Caco-2 (cell line): ENCODE measurements around the gene ANP32B. TPM values are rescaled to one million over a fixed set of nuclear protein-coding genes. Genes with fewer than 3 reads are reported as not detected.

Experiments
- BruUV-seq: library from RNA; stranded (reverse); fragments of 400-500 nt; replicated peaks from 2 replicates; lab custom pipeline; 2021; lab: Mats Ljungman, UMichigan
- CTCF ChIA-PET: fragments of 300-600 bp; sonication (Branson Sonifier 250); formaldehyde crosslinking; loops from one replicate; lab custom pipeline; 2022; ENCODE audit warnings: antibody characterized with exemption; lab: Charles Lee
- POLR2A ChIA-PET: fragments of 300-600 bp; sonication (Branson Sonifier 250); formaldehyde crosslinking; loops from one replicate; lab custom pipeline; 2022; ENCODE audit warnings: antibody characterized with exemption; lab: Charles Lee
- DNase-seq, 2 experiments: peaks; one replicate each; pipeline versions ENCODE4 v3.0.0 to v3.0.0-alpha.2; 2020 to 2022
- H3K27me3 ChIP-seq: replicated peaks from 2 replicates; pipeline ENCODE4 v1.6.0; 2011; ENCODE audit warnings: low read length; ENCODE audit not compliant: control insufficient read depth, insufficient read depth
- H3K36me3 ChIP-seq: 2 replicates; pipeline ENCODE4 v1.5.1; 2011; ENCODE audit warnings: low read length; ENCODE audit not compliant: control insufficient read depth, insufficient read depth
- H3K4me1 ChIP-seq: fragments of 250-450 bp; sonication (Bioruptor Pico); 2 replicates; pipeline ENCODE4 v1.5.1; 2020; ENCODE audit warnings: mild to moderate bottlenecking
- H3K4me3 ChIP-seq: 2 replicates; pipeline ENCODE4 v1.5.1; 2011; ENCODE audit warnings: low read depth, mild to moderate bottlenecking, control low read depth, low read length
- H3K9me3 ChIP-seq: fragments of 250-450 bp; sonication (Bioruptor Pico); 2 replicates; pipeline ENCODE4 v1.5.1; 2020; ENCODE audit warnings: mild to moderate bottlenecking, moderate library complexity
- H3K27ac Mint-ChIP-seq: one replicate; pipeline ENCODE4 v1.8.0; 2022; ENCODE audit warnings: mixed read lengths; ENCODE audit not compliant: unreplicated experiment
- H3K27me3 Mint-ChIP-seq: one replicate; pipeline ENCODE4 v1.8.0; 2022; ENCODE audit warnings: mixed read lengths; ENCODE audit not compliant: insufficient read depth, unreplicated experiment
- H3K36me3 Mint-ChIP-seq: one replicate; pipeline ENCODE4 v1.8.0; 2022; ENCODE audit warnings: mild to moderate bottlenecking, mixed read lengths; ENCODE audit not compliant: insufficient read depth, unreplicated experiment
- H3K4me1 Mint-ChIP-seq: one replicate; pipeline ENCODE4 v1.8.0; 2022; ENCODE audit warnings: low read depth, mixed read lengths; ENCODE audit not compliant: unreplicated experiment
- H3K4me3 Mint-ChIP-seq: one replicate; pipeline ENCODE4 v1.8.0; 2022; ENCODE audit warnings: mild to moderate bottlenecking, moderate library complexity, mixed read lengths; ENCODE audit not compliant: unreplicated experiment
- H3K9me3 Mint-ChIP-seq: one replicate; pipeline ENCODE4 v1.8.0; 2022; ENCODE audit warnings: mixed read lengths; ENCODE audit not compliant: unreplicated experiment
- intact Hi-C: fragments of 100-400 bp; cut with micrococcal nuclease; formaldehyde crosslinking; loops from one replicate; pipeline ENCODE4 v1.10.0; 2022; ENCODE audit not compliant: unreplicated experiment
- total RNA-seq: library from RNA; stranded (reverse); gene quantifications from 2 replicates; pipeline ENCODE4 v1.2.3, GENCODE V29; 2022
- TF ChIP-seq, protein P1 (sequence below), 2 experiments: fragments of 200-600 bp in 1 of 2; IDR thresholded peaks; 1 replicate in 1 of 2; 2 replicates in 1 of 2; pipeline versions ENCODE4 v1.5.1 to v1.8.0; 2011 to 2022; ENCODE audit warnings: antibody characterized with exemption in 1 of 2, control low read depth in 1 of 2, inconsistent platforms in 1 of 2, low read depth in 1 of 2, low read length in 1 of 2, mild to moderate bottlenecking in 1 of 2, moderate library complexity in 1 of 2; ENCODE audit not compliant: insufficient read depth in 1 of 2, severe bottlenecking in 1 of 2, unreplicated experiment in 1 of 2

The ANP32B gene
- total RNA-seq, 1 experiment from 2014 or later, result 317 TPM

DNA sequence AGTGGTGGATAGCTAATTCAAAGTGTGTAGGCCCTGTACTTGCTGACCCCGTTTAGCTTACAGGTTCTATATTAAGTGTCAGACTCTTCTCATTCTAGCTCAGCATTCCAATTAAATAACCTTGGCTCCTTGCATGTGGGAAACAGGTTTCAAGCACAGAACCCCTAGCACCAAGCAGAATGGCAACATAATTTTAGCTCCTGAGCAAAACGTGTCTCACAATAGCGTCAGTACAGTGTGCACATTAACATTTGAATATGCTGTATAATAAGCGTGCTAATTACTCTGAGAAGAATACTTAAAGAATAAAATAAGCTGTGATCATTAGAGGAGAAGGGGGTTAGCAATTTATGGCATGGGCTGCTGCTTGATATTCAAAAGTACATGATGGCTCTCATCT, 21.0 kb upstream of the ANP32B start:
- intact Hi-C loops, result no loop called here
- H3K4me1 Mint-ChIP-seq, result no peaks in the 10 kb centered on the region
- Histone ChIP-seq H3K4me1 (no peaks in the 10 kb centered on the region), H3K36me3 (no peaks in the 10 kb centered on the region), H3K9me3 (no peaks in the 10 kb centered on the region), H3K4me3 (no peak overlapping the region), H3K27me3 (no peaks in the 10 kb centered on the region)
- POLR2A ChIA-PET, result no interaction called here
- H3K9me3 Mint-ChIP-seq, result no peaks in the 10 kb centered on the region
- no peak overlapping the region for H3K27ac Mint-ChIP-seq
- CTCF ChIA-PET, result no interaction called here
- DNase-seq, result no peak
- no TSS peak for BruUV-seq
- H3K27me3 Mint-ChIP-seq, result peaks cover 6% of the 10 kb centered on the region
- no peak overlapping the region for H3K4me3 Mint-ChIP-seq
- TF ChIP-seq, protein P1, sequence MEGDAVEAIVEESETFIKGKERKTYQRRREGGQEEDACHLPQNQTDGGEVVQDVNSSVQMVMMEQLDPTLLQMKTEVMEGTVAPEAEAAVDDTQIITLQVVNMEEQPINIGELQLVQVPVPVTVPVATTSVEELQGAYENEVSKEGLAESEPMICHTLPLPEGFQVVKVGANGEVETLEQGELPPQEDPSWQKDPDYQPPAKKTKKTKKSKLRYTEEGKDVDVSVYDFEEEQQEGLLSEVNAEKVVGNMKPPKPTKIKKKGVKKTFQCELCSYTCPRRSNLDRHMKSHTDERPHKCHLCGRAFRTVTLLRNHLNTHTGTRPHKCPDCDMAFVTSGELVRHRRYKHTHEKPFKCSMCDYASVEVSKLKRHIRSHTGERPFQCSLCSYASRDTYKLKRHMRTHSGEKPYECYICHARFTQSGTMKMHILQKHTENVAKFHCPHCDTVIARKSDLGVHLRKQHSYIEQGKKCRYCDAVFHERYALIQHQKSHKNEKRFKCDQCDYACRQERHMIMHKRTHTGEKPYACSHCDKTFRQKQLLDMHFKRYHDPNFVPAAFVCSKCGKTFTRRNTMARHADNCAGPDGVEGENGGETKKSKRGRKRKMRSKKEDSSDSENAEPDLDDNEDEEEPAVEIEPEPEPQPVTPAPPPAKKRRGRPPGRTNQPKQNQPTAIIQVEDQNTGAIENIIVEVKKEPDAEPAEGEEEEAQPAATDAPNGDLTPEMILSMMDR (IDR thresholded peaks at IDR 0.05; ENCODE audit: insufficient read depth in 1 of 2, low read depth in 1 of 2, low read length in 1 of 2, severe bottlenecking in 1 of 2, unreplicated experiment in 1 of 2), result no peak
- no peaks in the 10 kb centered on the region for H3K36me3 Mint-ChIP-seq

DNA sequence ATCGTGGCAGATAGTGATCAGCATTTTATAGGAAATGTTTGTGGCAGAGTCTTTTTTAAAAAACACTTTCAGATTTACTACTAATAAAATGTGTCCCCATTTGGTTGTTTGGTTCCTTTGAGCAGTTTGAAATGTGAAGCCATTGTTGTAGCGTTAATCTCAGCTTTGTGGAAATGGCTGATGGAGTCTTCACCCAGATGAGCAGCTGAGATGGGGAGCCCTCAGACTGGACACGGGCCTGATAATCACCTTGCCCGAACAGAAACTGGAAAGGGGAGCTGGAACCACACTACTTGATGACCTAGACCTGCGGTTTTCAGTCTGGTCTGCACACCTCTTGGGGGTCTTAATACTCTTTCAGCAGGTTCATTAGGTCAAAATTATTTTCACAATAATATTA, 20.6 kb upstream of the ANP32B start:
- Histone ChIP-seq H3K9me3 (no peaks in the 10 kb centered on the region), H3K4me3 (no peak overlapping the region), H3K27me3 (no peaks in the 10 kb centered on the region), H3K36me3 (no peaks in the 10 kb centered on the region), H3K4me1 (no peaks in the 10 kb centered on the region)
- TF ChIP-seq, protein P1 (IDR thresholded peaks at IDR 0.05; ENCODE audit: insufficient read depth in 1 of 2, low read depth in 1 of 2, low read length in 1 of 2, severe bottlenecking in 1 of 2, unreplicated experiment in 1 of 2), result no peak
- intact Hi-C loops, result no loop called here
- no peaks in the 10 kb centered on the region for H3K36me3 Mint-ChIP-seq
- no TSS peak for BruUV-seq
- H3K27me3 Mint-ChIP-seq, result peaks cover 6% of the 10 kb centered on the region
- no peak for DNase-seq
- no peak overlapping the region for H3K27ac Mint-ChIP-seq
- CTCF ChIA-PET, result no interaction called here
- no peaks in the 10 kb centered on the region for H3K4me1 Mint-ChIP-seq
- no peaks in the 10 kb centered on the region for H3K9me3 Mint-ChIP-seq
- POLR2A ChIA-PET, result no interaction called here
- H3K4me3 Mint-ChIP-seq, result no peak overlapping the region

DNA sequence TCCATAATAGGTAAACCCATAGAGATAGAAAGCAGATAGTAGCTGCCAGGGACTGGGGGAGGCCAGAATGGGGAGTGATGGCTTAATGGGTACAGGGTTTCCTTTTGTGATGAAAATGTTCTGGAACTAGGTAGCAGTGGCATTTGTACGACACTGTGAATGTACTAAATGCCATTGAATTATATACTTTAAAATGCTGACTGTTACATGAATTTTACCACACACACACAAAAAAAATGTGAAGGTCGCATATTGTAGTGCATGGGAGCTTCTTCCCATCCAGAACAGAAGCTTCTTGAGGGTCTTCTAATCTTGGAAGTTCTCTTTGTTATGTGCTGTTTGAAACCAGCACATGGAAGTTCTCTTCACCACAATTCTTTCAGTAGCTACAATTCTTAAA, 19.9 kb upstream of the ANP32B start:
- no peaks in the 10 kb centered on the region for H3K4me1 Mint-ChIP-seq
- TF ChIP-seq, protein P1 (IDR thresholded peaks at IDR 0.05; ENCODE audit: insufficient read depth in 1 of 2, low read depth in 1 of 2, low read length in 1 of 2, severe bottlenecking in 1 of 2, unreplicated experiment in 1 of 2), result no peak
- H3K4me1 ChIP-seq, result no peaks in the 10 kb centered on the region
- H3K4me3 ChIP-seq, result no peak overlapping the region
- peaks cover 6% of the 10 kb centered on the region for H3K27me3 Mint-ChIP-seq
- no peak overlapping the region for H3K27ac Mint-ChIP-seq
- H3K36me3 Mint-ChIP-seq, result no peaks in the 10 kb centered on the region
- BruUV-seq, result no TSS peak
- no peak for DNase-seq
- H3K36me3 ChIP-seq, result no peaks in the 10 kb centered on the region
- no peaks in the 10 kb centered on the region for H3K9me3 Mint-ChIP-seq
- intact Hi-C loops, result no loop called here
- POLR2A ChIA-PET, result no interaction called here
- H3K27me3 ChIP-seq, result no peaks in the 10 kb centered on the region
- H3K9me3 ChIP-seq, result no peaks in the 10 kb centered on the region
- no peak overlapping the region for H3K4me3 Mint-ChIP-seq
- CTCF ChIA-PET, result no interaction called here
